Measurements from ENCODE around the gene OR10T2.

- no peak for TF ChIP-seq CTCF (IDR thresholded peaks at IDR 0.05)
- TF ChIP-seq POLR2A (IDR thresholded peaks at IDR 0.05): no peak
Observed at GRCh38 chr1:158417586-158417985, 18.3 kb upstream of the OR10T2 start.

Data from heart left ventricle (tissue), 13 donors.